Measurements from ENCODE around the gene RGS3. TPM values are rescaled to one million over a fixed set of nuclear protein-coding genes. Genes with fewer than 3 reads are reported as not detected.

RGS3 gene
- total and polyA plus RNA-seq, 10 of the 15 experiments (the other 5 are each of a cell fraction or from before 2014, with no cell fraction given), result 2.9 to 138 (median 28.8) TPM

- 0 out of 2 replicates have a peak overlapping the region, but pooled peaks have one; percentile 12 for H3K4me2 ChIP-seq (ENCODE audit: control insufficient read depth, insufficient read depth)
- no peak for FAIRE-seq
- no peaks in the 10 kb centered on the region for H3K79me2 ChIP-seq (ENCODE audit: control insufficient read depth, insufficient read depth, low read length)
- SMC1A ChIA-PET (ENCODE audit: uncharacterized antibody, unreplicated experiment), result interaction anchor here (0.8 to 1.0 kb wide), 4 partner anchors 9 to 38 kb away, joined by 3 to 4 read pairs (median 3); no protein-coding TSS in a partner anchor
- H3K36me3 ChIP-seq (ENCODE audit: control insufficient read depth in 2 of 2, insufficient read depth in 2 of 2, low read length in 1 of 2), result no peaks in the 10 kb centered on the region
- no peak for DNase-seq (ENCODE audit: low read depth, low spot score)
- H4K20me1 ChIP-seq (ENCODE audit: control insufficient read depth, insufficient read depth), result no peaks in the 10 kb centered on the region
- POLR2A ChIA-PET, result interaction anchor here (0.8 to 1.5 kb wide), 4 partner anchors 10 to 75 kb away, joined by 3 to 4 read pairs (median 3); no protein-coding TSS in a partner anchor
- ATAC-seq, result no peak
- H3K27me3 ChIP-seq (replicated peaks in 1 of 2; ENCODE audit: control insufficient read depth in 2 of 2, insufficient read depth in 2 of 2, low read length in 1 of 2), result no peaks in the 10 kb centered on the region; a peak in 1 of 4 replicates
- H2AFZ ChIP-seq (ENCODE audit: control insufficient read depth, low read depth, low read length), result no peak overlapping the region
- in situ Hi-C loops (cut with MboI) (no loop called here), intact Hi-C loops (cut with micrococcal nuclease; ENCODE audit: unreplicated experiment) (no loop called here)
- 70% methylated on average over 2 of the region's 2 CpGs for WGBS (ENCODE audit: insufficient coverage, insufficient replicate concordance, low lambda C conversion rate, missing lambda C conversion rate)
- no peaks in the 10 kb centered on the region; the same call in 1 of the 2 replicates for H3K4me1 ChIP-seq (ENCODE audit: control insufficient read depth, insufficient read depth, low read length)
- RAD21 ChIA-PET (ENCODE audit: unreplicated experiment), result interaction anchor here (0.7 to 1.0 kb wide), 3 partner anchors 9 to 81 kb away, joined by 3 read pairs; no protein-coding TSS in a partner anchor
- no peak overlapping the region for H3K9ac ChIP-seq (ENCODE audit: control insufficient read depth, insufficient read depth, low read length)
- TF ChIP-seq EGR1 (IDR thresholded peaks at IDR 0.05; ENCODE audit: borderline replicate concordance in 1 of 2, low read depth in 2 of 2, low read length in 2 of 2), result no peak
- TF ChIP-seq MYB (IDR thresholded peaks at IDR 0.05; ENCODE audit: borderline replicate concordance, low read depth, low read length), result no peak
- no peak for TF ChIP-seq RELA (IDR thresholded peaks at IDR 0.05; ENCODE audit: borderline replicate concordance, partially characterized antibody)
- no peak for TF ChIP-seq ZNF24 (IDR thresholded peaks at IDR 0.05)
- no peak for TF ChIP-seq JUNB (IDR thresholded peaks at IDR 0.05)
- TF ChIP-seq SUPT20H (IDR thresholded peaks at IDR 0.05; ENCODE audit: borderline replicate concordance, control insufficient read depth, low read depth, low read length), result no peak
- TF ChIP-seq ZZZ3 (IDR thresholded peaks at IDR 0.05; ENCODE audit: control insufficient read depth, insufficient read length, low read depth), result no peak
- TF ChIP-seq, protein P1, sequence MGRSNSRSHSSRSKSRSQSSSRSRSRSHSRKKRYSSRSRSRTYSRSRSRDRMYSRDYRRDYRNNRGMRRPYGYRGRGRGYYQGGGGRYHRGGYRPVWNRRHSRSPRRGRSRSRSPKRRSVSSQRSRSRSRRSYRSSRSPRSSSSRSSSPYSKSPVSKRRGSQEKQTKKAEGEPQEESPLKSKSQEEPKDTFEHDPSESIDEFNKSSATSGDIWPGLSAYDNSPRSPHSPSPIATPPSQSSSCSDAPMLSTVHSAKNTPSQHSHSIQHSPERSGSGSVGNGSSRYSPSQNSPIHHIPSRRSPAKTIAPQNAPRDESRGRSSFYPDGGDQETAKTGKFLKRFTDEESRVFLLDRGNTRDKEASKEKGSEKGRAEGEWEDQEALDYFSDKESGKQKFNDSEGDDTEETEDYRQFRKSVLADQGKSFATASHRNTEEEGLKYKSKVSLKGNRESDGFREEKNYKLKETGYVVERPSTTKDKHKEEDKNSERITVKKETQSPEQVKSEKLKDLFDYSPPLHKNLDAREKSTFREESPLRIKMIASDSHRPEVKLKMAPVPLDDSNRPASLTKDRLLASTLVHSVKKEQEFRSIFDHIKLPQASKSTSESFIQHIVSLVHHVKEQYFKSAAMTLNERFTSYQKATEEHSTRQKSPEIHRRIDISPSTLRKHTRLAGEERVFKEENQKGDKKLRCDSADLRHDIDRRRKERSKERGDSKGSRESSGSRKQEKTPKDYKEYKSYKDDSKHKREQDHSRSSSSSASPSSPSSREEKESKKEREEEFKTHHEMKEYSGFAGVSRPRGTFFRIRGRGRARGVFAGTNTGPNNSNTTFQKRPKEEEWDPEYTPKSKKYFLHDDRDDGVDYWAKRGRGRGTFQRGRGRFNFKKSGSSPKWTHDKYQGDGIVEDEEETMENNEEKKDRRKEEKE (IDR thresholded peaks at IDR 0.05), result no peak
- TF ChIP-seq NRF1 (conservative IDR thresholded peaks at IDR 0.05; ENCODE audit: low read depth, low read length), result no peak
- no peak for TF ChIP-seq BHLHE40 (IDR thresholded peaks at IDR 0.05; ENCODE audit: borderline replicate concordance in 1 of 2, low read depth in 2 of 2, low read length in 1 of 2)
- no peak for TF ChIP-seq IRF4 (IDR thresholded peaks at IDR 0.05; ENCODE audit: low read depth, low read length)
- TF ChIP-seq POLR2A (IDR thresholded peaks at IDR 0.05; ENCODE audit: low read depth, low read length), result no peak
- TF ChIP-seq ZBTB33 (IDR thresholded peaks at IDR 0.05), result no peak
- TF ChIP-seq, protein P2, sequence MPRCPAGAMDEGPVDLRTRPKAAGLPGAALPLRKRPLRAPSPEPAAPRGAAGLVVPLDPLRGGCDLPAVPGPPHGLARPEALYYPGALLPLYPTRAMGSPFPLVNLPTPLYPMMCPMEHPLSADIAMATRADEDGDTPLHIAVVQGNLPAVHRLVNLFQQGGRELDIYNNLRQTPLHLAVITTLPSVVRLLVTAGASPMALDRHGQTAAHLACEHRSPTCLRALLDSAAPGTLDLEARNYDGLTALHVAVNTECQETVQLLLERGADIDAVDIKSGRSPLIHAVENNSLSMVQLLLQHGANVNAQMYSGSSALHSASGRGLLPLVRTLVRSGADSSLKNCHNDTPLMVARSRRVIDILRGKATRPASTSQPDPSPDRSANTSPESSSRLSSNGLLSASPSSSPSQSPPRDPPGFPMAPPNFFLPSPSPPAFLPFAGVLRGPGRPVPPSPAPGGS (IDR thresholded peaks at IDR 0.05; ENCODE audit: borderline replicate concordance, insufficient read depth, low read depth, low read length, poor library complexity, severe bottlenecking), result no peak
- no peak overlapping the region for H3K27ac ChIP-seq (ENCODE audit: control insufficient read depth, insufficient read depth)
- H3K9me3 ChIP-seq (replicated peaks; ENCODE audit: control insufficient read depth, insufficient read depth, low read length), result no peaks in the 10 kb centered on the region
- H3K4me3 ChIP-seq, result no peak overlapping the region
- CTCF ChIA-PET, result interaction anchor here (0.7 to 1.4 kb wide), 4 partner anchors 10 to 174 kb away, joined by 3 to 5 read pairs (median 4); no protein-coding TSS in a partner anchor
- BruUV-seq (replicated peaks), result no TSS peak
Measured at GRCh38 chr9:113484258-113484730, 20.8 kb downstream of the RGS3 start.

Measured in GM12878 (cell line).